GM12878 (cell line): ENCODE results near the gene MFSD11. TPM values are rescaled to one million over a fixed set of nuclear protein-coding genes. Genes with fewer than 3 reads are reported as not detected.

Source experiments
- ATAC-seq: fragments of 200-7000 bp; cut with Tn5 transposase; 3 replicates; pipeline ENCODE4 v1.9.1; 2020; ENCODE audit warnings: mild to moderate bottlenecking, moderate library complexity
- BruUV-seq: library from RNA; stranded (reverse); fragments of 400-500 nt; replicated peaks from 2 replicates; lab custom pipeline; 2021; lab: Mats Ljungman, UMichigan
- CTCF ChIA-PET: fragments of 300-600 bp; sonication (Branson Sonifier 250); formaldehyde crosslinking; extraction: SDS; loops from one replicate; lab custom pipeline; 2021; ENCODE audit warnings: inconsistent platforms; lab: Yijun Ruan, JAX
- POLR2A ChIA-PET: fragments of 350-600 bp; formaldehyde crosslinking; extraction: SDS; loops from one replicate; lab custom pipeline; 2021; ENCODE audit warnings: inconsistent platforms; lab: Charles Lee
- RAD21 ChIA-PET: fragments of 300-600 bp; sonication (Branson Sonifier 250); formaldehyde crosslinking; loops from one replicate; lab custom pipeline; 2023; ENCODE audit warnings: antibody characterized with exemption; ENCODE audit not compliant: unreplicated experiment; lab: Charles Lee
- SMC1A ChIA-PET: fragments of 300-600 bp; sonication (Branson Sonifier 250); formaldehyde crosslinking; loops from one replicate; lab custom pipeline; 2023; ENCODE audit not compliant: unreplicated experiment, uncharacterized antibody; lab: Charles Lee
- DNase-seq: peaks from one replicate; pipeline ENCODE4 v3.0.0-alpha.2; 2011; ENCODE audit warnings: low read depth, low spot score
- FAIRE-seq: peaks from 3 replicates; lab custom pipeline; 2011; peaks lifted over from hg19 to GRCh38; lab: Jason Lieb, UNC
- H2AFZ ChIP-seq: 2 replicates; pipeline ENCODE4 v1.6.0; 2011; ENCODE audit warnings: low read depth, low read length, control low read depth; ENCODE audit not compliant: control insufficient read depth
- H3K27ac ChIP-seq: 2 replicates; pipeline ENCODE4 v1.5.1; 2011; ENCODE audit warnings: control low read depth; ENCODE audit not compliant: control insufficient read depth, insufficient read depth
- H3K27me3 ChIP-seq, 2 experiments: replicated peaks in 1 of 2; 2 replicates each; pipeline versions ENCODE4 v1.6.0 to v1.6.1; 2011; ENCODE audit warnings: low read length in 1 of 2; ENCODE audit not compliant: control insufficient read depth in 2 of 2, insufficient read depth in 2 of 2
- H3K36me3 ChIP-seq, 2 experiments: 2 replicates each; pipeline ENCODE4 v1.5.1; 2011; ENCODE audit warnings: low read length in 1 of 2; ENCODE audit not compliant: control insufficient read depth in 2 of 2, insufficient read depth in 2 of 2
- H3K4me1 ChIP-seq: 2 replicates; pipeline ENCODE4 v1.6.1; 2011; ENCODE audit warnings: mild to moderate bottlenecking, low read length, moderate library complexity, mixed read lengths; ENCODE audit not compliant: control insufficient read depth, insufficient read depth
- H3K4me2 ChIP-seq: 2 replicates; pipeline ENCODE4 v1.6.0; 2011; ENCODE audit warnings: control low read depth; ENCODE audit not compliant: control insufficient read depth, insufficient read depth
- H3K4me3 ChIP-seq: fragments of 200-600 bp; sonication (generic); 2 replicates; pipeline ENCODE4 v1.5.1; 2016
- H3K79me2 ChIP-seq: 2 replicates; pipeline ENCODE4 v1.6.0; 2011; ENCODE audit warnings: low read length; ENCODE audit not compliant: control insufficient read depth, insufficient read depth
- H3K9ac ChIP-seq: 2 replicates; pipeline ENCODE4 v1.8.0; 2011; ENCODE audit warnings: low read length, control low read depth, mixed read lengths; ENCODE audit not compliant: control insufficient read depth, insufficient read depth
- H3K9me3 ChIP-seq: replicated peaks from 3 replicates; pipeline ENCODE4 v1.5.1; 2011; ENCODE audit warnings: mild to moderate bottlenecking, low read length; ENCODE audit not compliant: control insufficient read depth, insufficient read depth
- H4K20me1 ChIP-seq: 2 replicates; pipeline ENCODE4 v1.6.0; 2011; ENCODE audit not compliant: control insufficient read depth, insufficient read depth
- BACH1 ChIP-seq: fragments of 450-650 bp; IDR thresholded peaks from 2 replicates; pipeline ENCODE4 v1.6.1; 2017; ENCODE audit warnings: mild to moderate bottlenecking, borderline replicate concordance
- CREM ChIP-seq: IDR thresholded peaks from 2 replicates; pipeline ENCODE4 v1.6.1; 2014; ENCODE audit warnings: antibody characterized with exemption, low read depth
- EP300 ChIP-seq, 2 experiments: fragments of 150-350 bp in 1 of 2; IDR thresholded peaks; 2 replicates each; pipeline ENCODE4 v1.6.1; 2011 to 2012; ENCODE audit warnings: low read depth in 2 of 2, low read length in 2 of 2, borderline replicate concordance in 1 of 2, improper control_type of control experiment in 1 of 2, inconsistent platforms in 1 of 2; ENCODE audit not compliant: control insufficient read depth in 1 of 2
- FOS ChIP-seq: IDR thresholded peaks from 3 replicates; pipeline ENCODE4 v1.6.1; 2011; ENCODE audit warnings: borderline replicate concordance; ENCODE audit not compliant: insufficient read length; ENCODE audit errors: extremely low read depth
- GATAD2B ChIP-seq: fragments of 450-650 bp; conservative IDR thresholded peaks from 2 replicates; pipeline ENCODE4 v1.6.1; 2017; ENCODE audit warnings: low read depth, mild to moderate bottlenecking, moderate library complexity
- JUND ChIP-seq: IDR thresholded peaks from 2 replicates; pipeline ENCODE4 v1.6.1; 2012; ENCODE audit warnings: low read depth, mild to moderate bottlenecking, low read length, improper control_type of control experiment, moderate library complexity
- MYB ChIP-seq: fragments of 150-350 bp; IDR thresholded peaks from 2 replicates; pipeline ENCODE4 v1.6.1; 2014; ENCODE audit warnings: mild to moderate bottlenecking, low read depth, low read length, borderline replicate concordance
- NFYB ChIP-seq: IDR thresholded peaks from 2 replicates; pipeline ENCODE4 v1.6.1; 2011; ENCODE audit warnings: low read depth, mild to moderate bottlenecking, low read length, improper control_type of control experiment, moderate library complexity; ENCODE audit not compliant: insufficient read depth
- SUZ12 ChIP-seq: fragments of 200-600 bp; sonication (generic); IDR thresholded peaks from one replicate; pipeline ENCODE4 v1.6.1; 2018; ENCODE audit warnings: antibody characterized with exemption, mild to moderate bottlenecking; ENCODE audit not compliant: unreplicated experiment
- TBL1XR1 ChIP-seq: IDR thresholded peaks from 2 replicates; pipeline ENCODE4 v1.6.1; 2012; ENCODE audit warnings: low read depth, low read length, improper control_type of control experiment
- TCF12 ChIP-seq: IDR thresholded peaks from 2 replicates; pipeline ENCODE4 v1.6.1; 2011; ENCODE audit warnings: low read depth, mild to moderate bottlenecking, low read length
- TCF3 ChIP-seq: IDR thresholded peaks from 2 replicates; pipeline ENCODE4 v1.6.1; 2012; ENCODE audit warnings: low read depth, mild to moderate bottlenecking, low read length, borderline replicate concordance; ENCODE audit not compliant: insufficient read depth
- YBX1 ChIP-seq: fragments of 450-650 bp; IDR thresholded peaks from 2 replicates; pipeline ENCODE4 v1.6.1; 2016; ENCODE audit warnings: antibody characterized with exemption
- ZNF384 ChIP-seq: IDR thresholded peaks from 2 replicates; pipeline ENCODE4 v1.6.1; 2012; ENCODE audit warnings: low read depth, mild to moderate bottlenecking, low read length, improper control_type of control experiment, borderline replicate concordance
- ZNF622 ChIP-seq: fragments of 450-650 bp; IDR thresholded peaks from 2 replicates; pipeline ENCODE4 v1.6.1; 2017; ENCODE audit warnings: mild to moderate bottlenecking, inconsistent platforms
- WGBS: methylation state at CpG from one replicate; pipeline ENCODE4 v1.1.6; 2016; ENCODE audit warnings: low lambda C conversion rate; ENCODE audit not compliant: insufficient replicate concordance, insufficient coverage; ENCODE audit errors: missing lambda C conversion rate; 5-methylcytosine and 5-hydroxymethylcytosine counted together
- in situ Hi-C: fragments of 300-500 bp; cut with MboI; formaldehyde crosslinking; loops from 9 replicates; pipeline ENCODE4 v1.14.3; 2018; ENCODE audit warnings: mixed read lengths
- intact Hi-C: fragments of 100-400 bp; cut with micrococcal nuclease; formaldehyde crosslinking; loops from one replicate; pipeline ENCODE4 v1.14.2; 2022; ENCODE audit not compliant: unreplicated experiment
- polyA plus RNA-seq, 11 experiments: library from polyadenylated mRNA; depleted of rRNA in 4 of 11; unstranded in 6 of 11; stranded (reverse) in 5 of 11; fragments of >200 nt; fragmentation: Nextera tagmentation in 4 of 11; fragmentation: Illumina TruSeq in 1 of 11; extraction: Ambion mirVana in 4 of 11; extraction: Trizol in 1 of 11; gene quantifications; 1 replicate in 1 of 11; 2 replicates in 10 of 11; pipeline versions ENCODE4 v1.2.1 to v1.2.3, GENCODE V29; 2011 to 2016; ENCODE audit warnings: inconsistent platforms in 2 of 11, missing spikeins in 2 of 11, low read depth in 1 of 11
- total RNA-seq, 4 experiments: library from RNA; depleted of rRNA in 3 of 4; stranded (reverse); fragments of >200 nt in 3 of 4; fragmentation: Illumina TruSeq in 1 of 4; extraction: Trizol in 1 of 4; gene quantifications; 2 replicates each; pipeline versions ENCODE4 v1.2.1 to v1.2.3, GENCODE V29; 2013 to 2021
- TF ChIP-seq, protein P1 (sequence below): fragments of 450-650 bp; IDR thresholded peaks from 2 replicates; pipeline ENCODE4 v1.6.1; 2016; ENCODE audit warnings: mild to moderate bottlenecking

MFSD11 gene
- total and polyA plus RNA-seq, 10 of the 15 experiments (the other 5 are each of a cell fraction or from before 2014, with no cell fraction given): 11.0 to 19.4 (median 15.5) TPM

GRCh38 chr17:76751416-76751993, 13.6 kb downstream of the MFSD11 start:
- Histone ChIP-seq H3K79me2 (no peaks in the 10 kb centered on the region), H3K27ac (no peak overlapping the region), H3K27me3 (no peaks in the 10 kb centered on the region), H3K36me3 (peaks cover 0 to 7% of the 10 kb centered on the region in 2 experiments; a peak in 2 of 4 replicates)
- intact Hi-C loops: no loop called here
- DNase-seq (no peak), FAIRE-seq (no peak)
- ChIA-PET RAD21 (no interaction called here), CTCF (interaction anchor here (1.5 kb wide), 1 partner anchor 38 kb away, joined by 3 read pairs; no protein-coding TSS in a partner anchor)
- no peak for TF ChIP-seq NFYB
- no peak for TF ChIP-seq BACH1
- no peak for TF ChIP-seq CREM
- TF ChIP-seq FOS: no peak
- TF ChIP-seq MYB: no peak
- TF ChIP-seq TCF3: no peak
- TF ChIP-seq TBL1XR1: no peak
- TF ChIP-seq ZNF622: no peak
- TF ChIP-seq JUND: no peak
- TF ChIP-seq YBX1: no peak
- TF ChIP-seq, protein P1, sequence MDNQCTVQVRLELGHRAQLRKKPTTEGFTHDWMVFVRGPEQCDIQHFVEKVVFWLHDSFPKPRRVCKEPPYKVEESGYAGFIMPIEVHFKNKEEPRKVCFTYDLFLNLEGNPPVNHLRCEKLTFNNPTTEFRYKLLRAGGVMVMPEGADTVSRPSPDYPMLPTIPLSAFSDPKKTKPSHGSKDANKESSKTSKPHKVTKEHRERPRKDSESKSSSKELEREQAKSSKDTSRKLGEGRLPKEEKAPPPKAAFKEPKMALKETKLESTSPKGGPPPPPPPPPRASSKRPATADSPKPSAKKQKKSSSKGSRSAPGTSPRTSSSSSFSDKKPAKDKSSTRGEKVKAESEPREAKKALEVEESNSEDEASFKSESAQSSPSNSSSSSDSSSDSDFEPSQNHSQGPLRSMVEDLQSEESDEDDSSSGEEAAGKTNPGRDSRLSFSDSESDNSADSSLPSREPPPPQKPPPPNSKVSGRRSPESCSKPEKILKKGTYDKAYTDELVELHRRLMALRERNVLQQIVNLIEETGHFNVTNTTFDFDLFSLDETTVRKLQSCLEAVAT: no peak
- TF ChIP-seq EP300 (IDR thresholded peaks at IDR 0.05; ENCODE audit: borderline replicate concordance in 1 of 2, control insufficient read depth in 1 of 2, low read depth in 2 of 2, low read length in 2 of 2): no peak
- no peak for TF ChIP-seq TCF12
- no peak for TF ChIP-seq SUZ12
- TF ChIP-seq ZNF384: no peak
- no peak for TF ChIP-seq GATAD2B
- TF ChIP-seq, all 136 proteins: peak for 0
- POLR2A ChIA-PET: no interaction called here
- no peak overlapping the region for H3K4me2 ChIP-seq
- no peak overlapping the region for H3K4me3 ChIP-seq
- no peaks in the 10 kb centered on the region; the same call in 1 of the 2 replicates for H3K4me1 ChIP-seq
- SMC1A ChIA-PET: no interaction called here
- no peak overlapping the region for H2AFZ ChIP-seq
- no peaks in the 10 kb centered on the region for H3K9me3 ChIP-seq
- WGBS: 89% methylated on average over 3 of the region's 3 CpGs
- H4K20me1 ChIP-seq: no peaks in the 10 kb centered on the region
- H3K9ac ChIP-seq: no peak overlapping the region
- no TSS peak for BruUV-seq
- no peak for ATAC-seq
- in situ Hi-C loops: no loop called here
